B cell (primary cell): ENCODE measurements around the gene EBF3. TPM values are rescaled to one million over a fixed set of nuclear protein-coding genes. Genes with fewer than 3 reads are reported as not detected.

Experiments used
- ATAC-seq: fragments of 200-7000 bp; cut with Tn5 transposase; one replicate; pipeline ENCODE4 v1.10.0; 2021; ENCODE audit warnings: low read depth, mild to moderate bottlenecking, moderate number of reproducible peaks, moderate library complexity
- CTCF ChIA-PET: fragments of 350-600 bp; sonication (Branson Sonifier 250); formaldehyde crosslinking; loops from one replicate; lab custom pipeline; 2021; ENCODE audit warnings: antibody characterized with exemption, inconsistent platforms; lab: Charles Lee
- POLR2A ChIA-PET: fragments of 350-600 bp; sonication (Branson Sonifier 250); formaldehyde crosslinking; loops from one replicate; lab custom pipeline; 2021; ENCODE audit warnings: antibody characterized with exemption; lab: Charles Lee
- DNase-seq: peaks from one replicate; pipeline ENCODE4 v3.0.0; 2013
- H2AFZ ChIP-seq: 2 replicates; pipeline ENCODE4 v1.6.1; 2012; ENCODE audit warnings: mild to moderate bottlenecking, low read depth, low read length; ENCODE audit not compliant: insufficient read depth, poor library complexity, severe bottlenecking
- H3K27ac ChIP-seq, 2 donors: 1 replicate in 1 of 2; 2 replicates in 1 of 2; pipeline ENCODE4 v1.5.1; 2012 to 2013; ENCODE audit warnings: low read length in 2 of 2, mild to moderate bottlenecking in 2 of 2, moderate library complexity in 1 of 2
- H3K27me3 ChIP-seq, 4 experiments: fragments of 200-600 bp in 1 of 4; sonication (generic) in 1 of 4; replicated peaks in 1 of 4; 1 replicate in 2 of 4; 2 replicates in 2 of 4; pipeline versions ENCODE4 v1.6.1 to v1.7.0; 2013 to 2016; ENCODE audit warnings: low read length in 3 of 4, mild to moderate bottlenecking in 2 of 4, mixed read lengths in 1 of 4, moderate library complexity in 1 of 4; ENCODE audit not compliant: insufficient read depth in 4 of 4, control insufficient read depth in 3 of 4; ENCODE audit errors: control extremely low read depth in 1 of 4
- H3K36me3 ChIP-seq, 2 experiments: replicated peaks in 1 of 2; 1 replicate in 1 of 2; 2 replicates in 1 of 2; pipeline versions ENCODE4 v1.6.1 to v1.7.1; 2013; ENCODE audit warnings: low read length in 1 of 2; ENCODE audit not compliant: insufficient read depth in 2 of 2, control insufficient read depth in 1 of 2; ENCODE audit errors: control extremely low read depth in 1 of 2, extremely low read depth in 1 of 2
- H3K4me1 ChIP-seq, 2 donors: fragments of 200-600 bp in 1 of 2; sonication (generic) in 1 of 2; 1 replicate in 1 of 2; 2 replicates in 1 of 2; pipeline versions ENCODE4 v1.5.1 to v1.6.1; 2013 to 2017; ENCODE audit warnings: low read length in 2 of 2; ENCODE audit not compliant: control insufficient read depth in 2 of 2, insufficient read depth in 2 of 2
- H3K4me2 ChIP-seq: replicated peaks from 2 replicates; pipeline ENCODE3; 2012; ENCODE audit warnings: mild to moderate bottlenecking, low read depth, low read length; ENCODE audit not compliant: poor library complexity, severe bottlenecking
- H3K4me3 ChIP-seq, 5 experiments: fragments of 200-600 bp in 1 of 5; sonication (generic) in 1 of 5; 1 replicate in 3 of 5; 2 replicates in 2 of 5; pipeline versions ENCODE4 v1.5.1 to v1.7.0; 2011 to 2016; ENCODE audit warnings: low read length in 4 of 5, mild to moderate bottlenecking in 4 of 5, low read depth in 2 of 5, control low read depth in 1 of 5, moderate library complexity in 1 of 5; ENCODE audit not compliant: insufficient read depth in 1 of 5; ENCODE audit errors: control extremely low read depth in 1 of 5, extremely low read depth in 1 of 5
- H3K79me2 ChIP-seq: fragments of 200-600 bp; sonication (generic); one replicate; pipeline ENCODE4 v1.6.0; 2016; ENCODE audit warnings: low read length; ENCODE audit not compliant: control insufficient read depth, insufficient read depth
- H3K9ac ChIP-seq: fragments of 200-600 bp; sonication (generic); 2 replicates; pipeline ENCODE4 v1.6.1; 2017; ENCODE audit warnings: mild to moderate bottlenecking, low read length, moderate library complexity
- H3K9me3 ChIP-seq, 3 donors: one replicate each; pipeline versions ENCODE4 v1.6.1 to v1.7.1; 2013; ENCODE audit warnings: low read length in 2 of 3; ENCODE audit not compliant: control insufficient read depth in 2 of 3, insufficient read depth in 1 of 3; ENCODE audit errors: control extremely low read depth in 1 of 3
- H4K20me1 ChIP-seq: 2 replicates; pipeline ENCODE4 v1.6.0; 2012; ENCODE audit warnings: mild to moderate bottlenecking, low read length; ENCODE audit not compliant: insufficient read depth, control insufficient read depth, poor library complexity, severe bottlenecking
- H3K27ac Mint-ChIP-seq: one replicate; pipeline ENCODE4 v1.8.0; 2021; ENCODE audit warnings: mixed read lengths
- H3K27me3 Mint-ChIP-seq: one replicate; pipeline ENCODE4 v1.8.0; 2021; ENCODE audit warnings: mixed read lengths
- H3K4me1 Mint-ChIP-seq: one replicate; pipeline ENCODE4 v1.8.0; 2021; ENCODE audit warnings: mixed read lengths
- H3K4me3 Mint-ChIP-seq: one replicate; pipeline ENCODE4 v1.8.0; 2021; ENCODE audit warnings: mixed read lengths
- H3K9me3 Mint-ChIP-seq: one replicate; pipeline ENCODE4 v1.8.0; 2022; ENCODE audit warnings: mixed read lengths; ENCODE audit not compliant: insufficient read depth
- CTCF ChIP-seq: fragments of 200-600 bp; IDR thresholded peaks from one replicate; pipeline ENCODE4 v1.8.0; 2022; ENCODE audit warnings: antibody characterized with exemption, mild to moderate bottlenecking
- EZH2 ChIP-seq: IDR thresholded peaks from 2 replicates; pipeline ENCODE4 v1.6.1; 2012; ENCODE audit warnings: borderline replicate concordance, low read depth, mild to moderate bottlenecking, moderate library complexity, low read length; ENCODE audit not compliant: insufficient read depth, poor library complexity, severe bottlenecking
- WGBS: methylation state at CpG from one replicate; pipeline ENCODE4 v1.1.5; 2013; ENCODE audit warnings: missing lambda C conversion rate; ENCODE audit not compliant: insufficient coverage; 5-methylcytosine and 5-hydroxymethylcytosine counted together
- intact Hi-C: fragments of 100-400 bp; cut with micrococcal nuclease; formaldehyde crosslinking; loops from one replicate; pipeline ENCODE4 v1.10.0; 2022
- polyA plus RNA-seq: library from polyadenylated mRNA; depleted of rRNA; stranded (reverse); fragments of >200 nt; gene quantifications from 2 replicates; pipeline ENCODE4 v1.2.3, GENCODE V29; 2012
- total RNA-seq, 2 donors: library from RNA; stranded (reverse); fragments of 120-200 nt in 1 of 2; gene quantifications; 1 replicate in 1 of 2; 2 replicates in 1 of 2; pipeline versions ENCODE4 v1.2.3 to v1.2.4, GENCODE V29; 2013 to 2022

Gene EBF3
- total and polyA plus RNA-seq, 2 donors (not counting 1 experiment from before 2014, with no cell fraction given) = not detected

- H3K9ac ChIP-seq = no peak overlapping the region
- no peak overlapping the region for H3K4me2 ChIP-seq
- ATAC-seq = no peak
- no peaks in the 10 kb centered on the region for H3K79me2 ChIP-seq
- intact Hi-C loops = no loop called here
- Mint-ChIP-seq H3K4me3 (no peak overlapping the region), H3K27ac (no peak overlapping the region), H3K9me3 (no peaks in the 10 kb centered on the region), H3K4me1 (no peaks in the 10 kb centered on the region), H3K27me3 (no peaks in the 10 kb centered on the region)
- H3K36me3 ChIP-seq = no peaks in the 10 kb centered on the region
- H3K9me3 ChIP-seq = peaks cover 0 to 26% (median 0%) of the 10 kb centered on the region in 3 donors
- no peak for TF ChIP-seq EZH2
- H3K4me1 ChIP-seq = no peaks in the 10 kb centered on the region
- 96% methylated on average over 9 of the region's 9 CpGs for WGBS
- H3K27me3 ChIP-seq = no peaks in the 10 kb centered on the region
- H3K27ac ChIP-seq = no peak overlapping the region
- H2AFZ ChIP-seq = no peak overlapping the region
- DNase-seq = no peak
- CTCF ChIA-PET = no interaction called here
- no peak overlapping the region for H3K4me3 ChIP-seq
- H4K20me1 ChIP-seq = no peaks in the 10 kb centered on the region
- POLR2A ChIA-PET = no interaction called here
Measured at GRCh38 chr10:129841590-129841989, 122.5 kb downstream of the EBF3 start.

- Mint-ChIP-seq H3K4me3 (no peak overlapping the region), H3K4me1 (no peaks in the 10 kb centered on the region), H3K27ac (no peak overlapping the region), H3K27me3 (no peaks in the 10 kb centered on the region), H3K9me3 (no peaks in the 10 kb centered on the region)
- intact Hi-C loops = no loop called here
- Histone ChIP-seq H3K27ac (no peak overlapping the region), H3K27me3 (no peaks in the 10 kb centered on the region), H2AFZ (no peak overlapping the region), H3K9me3 (peaks cover 0 to 26% (median 0%) of the 10 kb centered on the region in 3 donors), H4K20me1 (no peaks in the 10 kb centered on the region), H3K36me3 (no peaks in the 10 kb centered on the region), H3K4me1 (no peaks in the 10 kb centered on the region), H3K4me3 (no peak overlapping the region), H3K4me2 (no peak overlapping the region), H3K79me2 (no peaks in the 10 kb centered on the region), H3K9ac (no peak overlapping the region)
- DNase-seq (no peak), ATAC-seq (no peak)
- 99% methylated on average over 14 of the region's 16 CpGs for WGBS
- CTCF ChIA-PET = no interaction called here
- TF ChIP-seq EZH2 (no peak), CTCF (no peak)
- POLR2A ChIA-PET = no interaction called here
Measured at GRCh38 chr10:129841071-129841470, 123.0 kb downstream of the EBF3 start.
